CD1c-positive myeloid dendritic cell (primary cell): Measurements from ENCODE around the gene PRKCZ.
A peak's percentile ranks its signal among the peaks of the same experiment; 100 is the strongest.
"Not testable (repeated sequence)": the region's sequence is repeated elsewhere in the genome, so short reads cannot be mapped to it uniquely, and the experiment has no call there.

Experiments
- DNase-seq: peaks from one replicate; pipeline ENCODE4 v3.0.0-alpha.2; 2016; ENCODE audit errors: extremely low spot score

PRKCZ gene

GRCh38 chr1:2115008-2115641 is 64.9 kb downstream of the PRKCZ start:
- no peak for DNase-seq

- DNase-seq, result no peak
Observed at GRCh38 chr1:2115702-2116341, 65.6 kb downstream of the PRKCZ start.

DNA sequence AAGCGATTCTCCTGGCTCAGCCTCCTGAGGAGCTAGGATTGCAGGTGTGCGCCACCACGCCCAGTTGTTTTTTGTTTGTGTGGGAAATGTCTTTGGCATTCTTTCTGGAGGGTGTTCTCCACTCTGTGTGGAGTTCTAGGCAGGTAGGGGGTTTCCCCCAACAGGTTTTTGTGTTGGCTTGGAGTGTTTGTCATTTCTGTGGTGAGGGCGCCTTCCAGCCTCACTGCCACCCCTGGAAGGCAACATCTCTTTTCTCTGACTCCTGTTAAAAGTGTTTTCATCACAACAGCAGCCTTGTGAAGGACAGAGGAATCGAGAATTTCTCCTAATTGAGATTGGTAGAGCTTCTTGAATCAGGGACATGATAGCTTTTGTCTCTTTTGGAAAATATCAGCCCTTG is 69.7 kb downstream of the PRKCZ start:
- no peak for DNase-seq

GRCh38 chr1:2121101-2121691 is 71.0 kb downstream of the PRKCZ start:
- DNase-seq, result no peak

DNA sequence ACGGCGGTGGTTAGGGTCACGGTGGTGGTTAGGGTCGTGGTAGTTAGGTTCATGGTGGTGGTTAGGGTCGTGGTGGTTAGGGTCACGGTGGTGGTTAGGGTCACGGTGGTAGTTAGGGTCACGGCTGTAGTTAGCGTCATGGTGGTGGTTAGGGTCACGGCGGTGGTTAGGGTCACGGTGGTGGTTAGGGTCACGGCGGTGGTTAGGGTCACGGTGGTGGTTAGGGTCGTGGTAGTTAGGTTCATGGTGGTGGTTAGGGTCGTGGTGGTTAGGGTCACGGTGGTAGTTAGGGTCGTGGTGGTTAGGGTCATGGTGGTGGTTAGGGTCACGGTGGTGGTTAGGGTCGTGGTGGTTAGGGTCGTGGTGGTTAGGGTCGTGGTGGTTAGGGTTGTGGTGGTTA is 71.6 kb downstream of the PRKCZ start:
- DNase-seq, result not testable (repeated sequence)

- DNase-seq, result peak; percentile 34
Observed at GRCh38 chr1:2124446-2125198, 74.4 kb downstream of the PRKCZ start.

DNA sequence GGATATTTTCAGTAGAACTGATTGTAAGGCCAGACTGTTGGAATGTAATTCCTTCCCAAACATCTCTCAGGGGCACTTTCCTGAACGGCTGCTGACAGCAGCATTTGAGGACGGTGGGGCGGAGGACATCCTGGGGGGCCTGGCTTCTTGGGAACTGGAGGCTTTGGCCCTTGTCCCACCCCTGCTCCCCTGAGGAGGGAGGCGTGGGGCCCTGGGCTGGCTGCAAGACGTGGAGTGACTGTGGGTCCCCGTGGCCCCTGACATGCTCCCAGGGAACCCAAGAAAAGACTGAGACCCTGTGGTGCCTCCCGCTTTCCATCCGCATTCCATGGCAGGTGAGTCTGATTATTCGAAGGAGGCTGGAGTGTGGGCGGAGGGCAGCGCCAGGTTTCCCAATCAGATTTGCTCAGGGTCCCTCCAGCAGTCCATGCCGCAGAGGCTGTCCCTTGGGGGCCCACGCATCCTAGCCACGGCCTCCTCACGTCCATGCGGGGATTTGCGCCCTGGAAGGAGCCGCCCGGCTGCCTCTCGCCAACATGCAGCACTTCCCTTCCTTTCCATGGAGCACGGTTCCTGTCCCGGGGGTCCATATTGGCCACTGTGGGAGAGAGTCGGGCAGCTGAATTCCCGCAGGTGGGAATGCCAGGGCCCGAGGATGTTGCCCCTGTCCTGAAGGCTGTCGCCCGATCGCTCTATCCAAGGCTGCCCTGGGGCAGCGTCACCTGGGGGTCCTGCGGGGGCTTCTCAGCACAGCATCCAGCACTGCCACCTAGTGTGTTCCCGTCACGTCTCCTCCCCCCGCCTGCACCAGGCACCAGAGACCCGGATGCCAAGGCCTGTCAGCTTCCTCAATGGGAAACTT is 75.4 kb downstream of the PRKCZ start:
- no peak for DNase-seq

- no peak for DNase-seq
Observed at GRCh38 chr1:2126331-2127186, 76.3 kb downstream of the PRKCZ start.

GRCh38 chr1:2127187-2128145 is 77.3 kb downstream of the PRKCZ start:
- peak; percentile 51 for DNase-seq

DNA sequence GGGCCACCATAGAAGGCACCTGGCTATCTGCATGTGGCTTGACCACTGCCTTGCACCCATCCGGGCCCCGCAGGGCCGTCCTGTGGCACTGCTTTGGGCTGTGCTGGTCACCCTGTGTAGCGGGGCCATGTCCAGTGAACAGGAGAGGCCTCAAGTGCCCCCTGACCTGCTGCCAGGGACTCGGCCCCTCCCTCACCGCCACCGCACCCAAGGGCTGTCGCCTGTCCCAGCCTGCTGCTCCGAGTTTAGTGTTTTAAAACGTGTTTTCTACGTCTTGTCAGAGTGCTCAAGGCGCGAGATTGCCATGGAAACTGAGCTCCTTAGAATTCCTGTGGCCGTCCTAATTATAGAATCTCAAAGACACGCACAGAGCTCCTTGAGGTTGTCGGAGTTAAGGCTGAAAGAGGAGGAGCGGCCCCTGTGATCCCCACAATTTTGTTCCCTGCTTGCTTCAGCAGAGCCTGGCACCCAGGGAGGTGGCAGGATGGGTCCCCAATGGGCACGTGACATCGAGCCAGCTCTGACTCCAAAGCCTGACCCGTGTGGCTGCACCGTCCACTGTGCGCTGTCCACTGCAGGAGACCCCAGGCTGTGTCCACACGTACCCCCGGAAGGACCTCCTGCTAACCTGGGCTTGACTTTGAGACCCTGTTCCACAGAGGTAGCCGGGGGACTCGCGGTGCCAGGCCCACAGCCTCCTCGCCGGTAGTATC is 78.1 kb downstream of the PRKCZ start:
- no peak for DNase-seq

DNA sequence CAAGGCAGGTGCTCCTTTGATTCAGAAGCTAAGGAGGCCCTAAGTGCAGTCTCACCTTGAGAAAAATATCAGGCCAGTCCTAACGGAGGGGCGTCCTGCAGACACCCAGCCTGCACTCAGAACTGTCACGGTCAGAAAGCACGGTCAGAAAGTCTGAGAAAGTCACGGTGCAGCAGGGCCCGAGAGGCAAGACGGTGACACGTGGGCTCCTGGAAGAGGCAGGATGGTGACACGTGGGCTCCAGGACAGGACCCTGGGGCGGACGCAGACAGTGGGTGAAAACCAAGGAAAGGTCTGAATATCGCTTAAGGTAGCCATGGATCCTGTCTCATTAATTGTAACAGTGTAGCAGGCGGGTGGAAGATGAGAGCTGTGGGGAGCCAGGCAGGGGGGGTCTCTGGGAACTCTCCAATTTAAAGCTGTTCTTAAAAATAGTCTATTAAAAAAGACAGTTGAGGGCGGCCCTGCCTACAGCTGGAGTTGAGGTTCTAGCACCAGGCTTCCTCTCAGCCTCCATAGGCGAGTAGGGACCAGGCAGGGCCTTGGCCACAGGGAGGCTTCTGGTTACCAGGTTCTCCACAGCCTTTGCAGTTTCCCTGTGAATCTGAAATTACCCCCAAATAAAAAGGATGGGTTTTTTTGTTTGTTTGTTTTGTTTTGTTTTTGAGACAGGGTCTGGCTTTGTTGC is 79.2 kb downstream of the PRKCZ start:
- no peak for DNase-seq

DNA sequence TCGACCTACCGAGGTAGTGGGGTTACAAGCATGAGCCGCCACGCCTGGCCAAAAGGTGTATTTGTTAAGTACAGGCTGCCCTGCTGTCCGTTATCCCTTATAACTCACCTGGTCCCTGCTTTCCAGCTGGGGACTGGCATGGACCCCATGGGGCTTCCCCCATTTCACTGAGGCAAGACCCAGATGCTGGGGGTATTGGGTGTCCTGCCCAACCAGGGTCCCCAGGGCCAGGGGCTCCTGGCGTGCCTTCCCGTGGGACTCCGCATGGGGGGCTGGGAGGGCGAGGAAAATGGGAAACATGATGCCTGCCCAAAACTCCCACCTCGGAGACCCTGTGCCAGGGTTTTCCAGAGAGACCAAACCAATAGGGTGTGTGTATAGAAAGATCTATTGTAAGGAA is 79.9 kb downstream of the PRKCZ start:
- no peak for DNase-seq

GRCh38 chr1:2130871-2131289 is 80.7 kb downstream of the PRKCZ start:
- DNase-seq, result no peak

DNA sequence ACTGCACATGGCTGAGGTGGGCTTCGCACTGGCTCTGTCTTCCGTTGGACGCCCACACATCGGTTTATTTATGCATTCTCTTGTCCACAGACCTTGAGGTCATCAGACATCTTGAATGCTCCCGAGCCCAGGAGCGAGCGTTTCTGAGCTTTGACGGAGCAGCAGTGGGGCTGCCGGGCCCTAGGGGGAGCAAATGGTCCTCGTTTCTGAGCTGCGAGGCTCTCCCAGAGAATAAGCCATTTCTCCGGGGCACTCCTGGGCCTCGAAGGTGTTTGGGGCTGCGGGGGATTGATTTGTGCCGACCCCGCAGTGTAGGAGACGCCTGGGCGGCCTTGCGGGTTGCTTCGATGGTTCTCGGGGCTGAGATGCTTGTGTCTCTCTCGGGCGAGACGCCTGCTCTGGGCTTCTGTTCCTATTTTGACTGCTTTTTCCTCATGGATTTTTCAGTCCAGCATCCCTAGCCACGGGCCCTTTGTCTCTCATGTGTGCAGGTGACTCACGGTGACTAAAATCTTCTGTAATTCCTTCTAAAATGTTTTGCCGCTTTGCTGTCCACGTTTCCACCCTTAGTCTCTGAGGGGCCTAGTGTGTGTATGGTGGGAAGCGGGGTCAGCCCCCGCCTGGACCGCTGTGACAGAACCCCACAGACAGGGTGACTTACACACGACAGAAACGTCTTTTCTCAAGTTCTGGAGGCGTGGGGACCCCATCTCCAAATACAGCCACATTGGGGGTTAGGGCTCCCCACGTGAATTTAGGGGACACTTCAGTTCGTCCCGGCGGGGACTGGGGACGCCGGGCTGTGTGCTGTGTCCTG is 82.2 kb downstream of the PRKCZ start:
- peak; percentile 12 for DNase-seq

GRCh38 chr1:2133039-2133878 is 83.0 kb downstream of the PRKCZ start:
- DNase-seq, result peak; percentile 99

GRCh38 chr1:2133879-2134215 is 83.6 kb downstream of the PRKCZ start:
- no peak for DNase-seq

DNA sequence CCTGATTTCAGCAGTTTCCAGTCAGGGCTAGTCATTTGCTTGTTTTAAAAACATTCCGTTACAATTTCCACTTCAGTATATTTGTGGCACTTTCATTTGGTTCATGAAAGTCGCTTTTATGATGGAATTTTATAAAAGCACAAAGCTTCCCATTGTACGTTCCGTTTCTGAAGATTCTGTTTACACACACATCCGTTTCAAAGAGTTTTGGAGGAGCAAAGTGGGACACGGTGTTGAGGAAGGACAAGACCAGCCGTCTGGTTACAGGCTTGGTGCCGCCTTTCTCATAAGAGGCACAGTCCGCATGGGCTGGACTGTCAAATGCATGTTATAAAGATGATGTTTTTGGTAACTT is 84.0 kb downstream of the PRKCZ start:
- no peak for DNase-seq
